Measurements from ENCODE around the gene SLC7A8. TPM values are rescaled to one million over a fixed set of nuclear protein-coding genes. Genes with fewer than 3 reads are reported as not detected.

The SLC7A8 gene
- total and polyA plus RNA-seq, 10 of the 15 experiments (the other 5 are each of a cell fraction or from before 2014, with no cell fraction given): 0.06 to 0.28 (median 0.21) TPM; not detected in 7

DNA sequence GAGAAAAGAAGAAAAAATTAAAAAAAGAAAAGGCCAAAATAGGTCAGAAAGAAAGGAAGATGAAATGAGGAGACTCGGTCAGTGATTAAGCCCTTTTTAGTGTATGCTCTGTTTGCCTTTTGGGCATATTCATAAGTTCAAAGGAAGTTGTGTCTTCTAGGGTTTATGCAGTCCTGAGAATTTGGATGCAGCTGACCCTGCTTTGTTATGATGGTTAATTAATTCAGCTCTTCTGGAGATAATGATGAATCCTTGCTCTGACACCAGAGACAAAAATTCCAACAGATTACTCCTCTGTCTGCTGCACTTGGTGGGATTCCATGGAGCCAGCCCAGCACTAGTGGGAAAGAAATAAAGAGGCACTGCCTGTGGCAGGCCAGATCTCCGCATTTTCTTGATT lies 4.5 kb upstream of the SLC7A8 start:
- RAD21 ChIA-PET (ENCODE audit: unreplicated experiment): interaction anchor here (1.2 to 3.0 kb wide), 4 partner anchors 9 to 215 kb away, joined by 4 to 13 read pairs (median 6); no protein-coding TSS in a partner anchor
- TF ChIP-seq TBL1XR1 (IDR thresholded peaks at IDR 0.05; ENCODE audit: low read depth, low read length): no peak
- TF ChIP-seq RB1 (IDR thresholded peaks at IDR 0.05; ENCODE audit: borderline replicate concordance): no peak
- TF ChIP-seq PRDM15 (CRISPR knock-in tag; IDR thresholded peaks at IDR 0.05): no peak
- TF ChIP-seq HDGF (IDR thresholded peaks at IDR 0.05): no peak
- TF ChIP-seq EED (IDR thresholded peaks at IDR 0.05; ENCODE audit: low read depth): no peak
- TF ChIP-seq RBBP5 (conservative IDR thresholded peaks at IDR 0.05): no peak
- Histone ChIP-seq H2AFZ (ENCODE audit: control insufficient read depth, low read depth, low read length) (no peak overlapping the region), H3K4me2 (ENCODE audit: control insufficient read depth, insufficient read depth) (no peak overlapping the region), H3K4me1 (ENCODE audit: control insufficient read depth, insufficient read depth, low read length) (peaks cover 4% of the 10 kb centered on the region; the same call in 1 of the 2 replicates), H3K9me3 (replicated peaks; ENCODE audit: control insufficient read depth, insufficient read depth, low read length) (no peaks in the 10 kb centered on the region), H3K27ac (ENCODE audit: control insufficient read depth, insufficient read depth) (no peak overlapping the region), H3K9ac (ENCODE audit: control insufficient read depth, insufficient read depth, low read length) (no peak overlapping the region), H3K36me3 (ENCODE audit: control insufficient read depth in 2 of 2, insufficient read depth in 2 of 2, low read length in 1 of 2) (no peaks in the 10 kb centered on the region), H3K4me3 (no peak overlapping the region), H4K20me1 (ENCODE audit: control insufficient read depth, insufficient read depth) (no peaks in the 10 kb centered on the region), H3K27me3 (replicated peaks in 1 of 2; ENCODE audit: control insufficient read depth in 2 of 2, insufficient read depth in 2 of 2, low read length in 1 of 2) (peaks cover 0 to 1% of the 10 kb centered on the region in 2 experiments; a peak in 1 of 4 replicates), H3K79me2 (ENCODE audit: control insufficient read depth, insufficient read depth, low read length) (no peaks in the 10 kb centered on the region)
- no TSS peak for BruUV-seq (replicated peaks)
- CTCF ChIA-PET: interaction anchor here (1.1 to 8.5 kb wide), 7 partner anchors 10 to 119 kb away, joined by 3 to 127 read pairs (median 5); partner anchors contain the start of gene CEBPE
- 20% methylated on average over 2 of the region's 2 CpGs for WGBS (ENCODE audit: insufficient coverage, insufficient replicate concordance, low lambda C conversion rate, missing lambda C conversion rate)
- SMC1A ChIA-PET (ENCODE audit: uncharacterized antibody, unreplicated experiment): interaction anchor here (1.2 to 5.3 kb wide), 4 partner anchors 14 to 93 kb away, joined by 4 to 34 read pairs (median 4); partner anchors contain the start of genes ACIN1 and C14orf119
- FAIRE-seq (no peak), DNase-seq (ENCODE audit: low read depth, low spot score) (no peak), ATAC-seq (no peak)
- in situ Hi-C loops (cut with MboI) (loop anchor here (10.0 kb wide), 1 partner anchor 63 kb away; no protein-coding TSS in a partner anchor), intact Hi-C loops (cut with micrococcal nuclease; ENCODE audit: unreplicated experiment) (loop anchor here (1.0 to 2.0 kb wide), 2 partner anchors 68 to 119 kb away; no protein-coding TSS in a partner anchor)
- POLR2A ChIA-PET: no interaction called here

Measured in GM12878 (cell line).